Measurements from ENCODE around the gene ING4.

ING4 gene

DNA sequence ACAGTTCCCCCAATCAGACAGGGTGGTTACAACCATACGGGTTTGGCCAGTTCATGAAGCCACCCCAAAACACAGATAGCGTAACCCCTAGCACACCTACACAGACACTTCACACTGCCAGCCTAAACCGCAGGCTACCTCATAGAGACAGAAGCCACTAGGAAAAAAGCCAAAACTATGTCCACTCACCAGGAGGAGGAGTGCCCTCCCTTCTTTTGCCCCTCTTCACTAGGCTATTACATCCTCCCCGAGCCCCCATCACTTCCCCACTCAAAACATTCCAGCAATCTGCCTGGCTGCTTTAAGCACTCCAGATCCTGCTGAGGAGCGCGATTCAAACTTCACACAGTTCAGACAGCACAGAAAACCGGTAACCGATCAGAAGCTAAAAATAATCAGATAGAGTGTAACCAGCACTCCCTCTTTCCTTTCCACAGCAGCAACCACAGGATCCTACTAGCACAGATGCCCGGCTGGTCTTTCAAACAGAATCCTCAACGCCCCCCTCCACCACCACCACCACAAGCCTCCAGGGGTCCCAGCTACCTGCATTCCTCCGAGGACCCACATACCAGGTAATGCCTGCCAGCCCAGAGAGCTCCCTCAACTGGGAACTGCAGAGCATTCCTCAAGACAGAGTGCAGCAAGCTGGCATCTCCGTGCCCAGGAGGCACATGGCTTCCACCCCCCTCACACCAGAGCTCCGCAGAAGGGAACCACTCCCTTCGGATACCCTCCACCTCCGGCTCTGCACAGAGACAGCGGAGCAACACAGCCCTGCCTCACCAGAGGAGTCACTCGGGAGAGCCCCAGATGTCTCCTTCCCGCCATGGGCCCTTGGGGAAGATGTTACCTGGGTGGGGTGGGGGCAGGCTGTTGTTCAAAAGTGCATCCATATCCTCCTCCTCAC is 57.2 kb downstream of the ING4 start:
- no peak for DNase-seq

DNA sequence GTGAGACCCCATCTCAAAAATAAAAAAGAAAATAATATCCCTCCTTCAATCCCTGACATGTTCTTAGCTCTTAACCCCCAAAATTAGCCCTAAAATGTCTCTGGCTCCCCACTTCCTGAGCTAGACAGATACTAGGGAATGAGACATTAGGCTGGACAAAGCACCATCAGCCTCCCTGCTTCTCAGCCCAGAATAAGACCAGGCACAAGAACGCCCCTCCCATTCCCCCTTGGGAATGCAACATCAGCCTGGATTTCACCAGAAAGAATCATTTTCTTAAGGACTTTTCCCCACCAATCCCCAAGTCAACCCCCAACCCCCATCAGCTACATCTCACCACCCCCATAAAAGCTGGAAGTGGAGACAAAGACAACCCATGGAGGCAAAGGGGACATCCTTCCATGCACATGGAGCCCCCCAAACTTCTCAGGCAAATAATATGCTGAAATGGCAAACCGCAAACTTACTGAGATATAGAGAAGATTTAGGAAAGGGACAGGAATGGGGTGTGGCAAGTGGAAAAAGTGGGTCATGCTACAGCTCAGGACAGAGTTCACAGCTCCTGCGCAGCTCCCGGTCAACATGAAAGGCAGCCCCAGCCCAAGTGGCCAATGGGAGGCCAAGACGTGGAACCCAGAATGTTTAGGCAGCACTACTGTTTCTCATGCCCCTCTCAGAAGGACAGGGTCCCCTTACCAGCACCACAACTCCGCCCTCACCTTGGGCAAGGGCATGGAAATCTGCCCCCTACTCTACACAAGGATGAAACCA is 58.5 kb downstream of the ING4 start:
- no peak for DNase-seq

DNA sequence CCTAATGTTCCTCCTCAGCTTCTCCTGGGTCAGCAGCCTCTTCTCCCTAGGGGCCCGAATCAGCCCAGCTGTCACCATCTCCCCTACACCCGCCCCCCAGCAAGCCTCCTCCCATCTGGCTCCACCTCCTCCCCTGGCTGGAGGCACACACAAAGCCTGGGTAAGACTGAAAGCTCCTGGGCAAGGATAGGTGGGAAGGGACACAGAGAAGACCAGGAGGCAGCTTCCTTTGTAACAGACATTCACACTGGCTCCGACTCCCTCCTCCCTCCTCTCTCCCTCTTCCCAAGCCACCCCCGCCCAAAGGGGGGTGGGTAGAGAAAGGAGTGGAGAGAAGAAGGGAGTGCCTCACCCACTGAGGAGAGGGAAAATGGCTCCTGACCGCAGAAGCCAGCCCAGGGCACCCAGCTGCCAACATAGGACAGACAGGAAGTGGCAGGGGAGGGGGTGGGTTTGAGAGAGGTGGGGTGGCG is 59.8 kb downstream of the ING4 start:
- no peak for DNase-seq

DNA sequence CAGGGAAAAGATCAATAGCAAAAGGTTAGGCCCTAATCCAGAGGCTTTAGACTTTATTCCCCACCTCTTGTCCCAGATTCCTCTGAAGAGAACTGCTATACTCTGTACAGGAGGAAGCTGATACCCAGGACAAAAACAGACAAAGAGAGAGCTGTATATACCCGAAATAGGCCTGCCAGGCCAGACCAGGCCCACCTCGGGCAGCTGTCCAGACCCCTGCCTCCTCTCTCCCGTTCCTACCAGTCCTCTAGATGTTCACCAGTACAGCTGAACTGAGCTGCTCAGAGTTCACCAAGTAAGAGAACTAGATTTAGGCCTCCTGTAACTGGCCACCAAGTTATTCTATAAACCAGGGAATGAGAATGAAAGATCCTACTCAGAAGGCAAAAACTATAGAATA is 60.4 kb downstream of the ING4 start:
- DNase-seq, result no peak

Data from MV-4-11 (cell line).